Measurements from ENCODE around the gene EPHA5.

DNA sequence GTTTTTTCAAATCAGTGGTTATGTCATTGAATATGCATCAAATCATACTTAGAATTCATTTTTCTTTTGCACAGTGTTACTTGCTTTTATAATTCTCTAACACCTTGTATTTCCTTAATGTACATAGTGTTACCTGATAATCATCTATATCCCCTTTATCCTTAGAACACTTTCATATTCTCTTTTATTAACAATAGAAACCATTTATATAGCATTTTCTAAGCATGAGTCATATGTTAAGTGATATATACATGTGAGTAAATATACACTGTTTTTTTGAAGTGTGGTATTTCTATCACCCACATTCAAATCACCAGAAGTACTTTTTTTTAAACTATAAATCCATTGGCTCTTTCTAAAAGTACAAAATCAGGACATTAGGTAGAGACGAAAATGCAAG, 15.3 kb downstream of the EPHA5 start:
- TF ChIP-seq CTCF (IDR thresholded peaks at IDR 0.05) (no peak), REST (IDR thresholded peaks at IDR 0.05; ENCODE audit: insufficient read depth in 1 of 2, low read depth in 2 of 2, low read length in 1 of 2) (no peak), POLR2AphosphoS5 (IDR thresholded peaks at IDR 0.05; ENCODE audit: low read depth, low read length) (no peak), SIN3A (IDR thresholded peaks at IDR 0.05; ENCODE audit: borderline replicate concordance, insufficient read depth, low read depth, low read length) (no peak), TCF7L2 (IDR thresholded peaks at IDR 0.05; ENCODE audit: low read depth, low read length) (no peak)
